BE2C (cell line): ENCODE results near the gene CDK12.

Source experiments
- DNase-seq: peaks from one replicate; pipeline ENCODE4 v3.0.0-alpha.2; 2020
- H3K27me3 ChIP-seq: fragments of 250-450 bp; sonication (Bioruptor Pico); 2 replicates; pipeline ENCODE4 v1.5.1; 2020; ENCODE audit warnings: mild to moderate bottlenecking
- H3K36me3 ChIP-seq: fragments of 250-450 bp; sonication (Bioruptor Pico); 2 replicates; pipeline ENCODE4 v1.5.1; 2020; ENCODE audit warnings: mild to moderate bottlenecking
- H3K4me1 ChIP-seq: fragments of 250-450 bp; sonication (Bioruptor Pico); 2 replicates; pipeline ENCODE4 v1.5.1; 2020
- H3K4me3 ChIP-seq: 2 replicates; pipeline ENCODE4 v1.5.1; 2011; ENCODE audit warnings: low read depth, low read length
- H3K9me3 ChIP-seq: fragments of 250-450 bp; sonication (Bioruptor Pico); 2 replicates; pipeline ENCODE4 v1.5.1; 2020
- TF ChIP-seq, protein P1 (sequence below): IDR thresholded peaks from 2 replicates; pipeline ENCODE4 v1.5.1; 2012; ENCODE audit warnings: mild to moderate bottlenecking, low read depth, low read length

CDK12 gene

DNA sequence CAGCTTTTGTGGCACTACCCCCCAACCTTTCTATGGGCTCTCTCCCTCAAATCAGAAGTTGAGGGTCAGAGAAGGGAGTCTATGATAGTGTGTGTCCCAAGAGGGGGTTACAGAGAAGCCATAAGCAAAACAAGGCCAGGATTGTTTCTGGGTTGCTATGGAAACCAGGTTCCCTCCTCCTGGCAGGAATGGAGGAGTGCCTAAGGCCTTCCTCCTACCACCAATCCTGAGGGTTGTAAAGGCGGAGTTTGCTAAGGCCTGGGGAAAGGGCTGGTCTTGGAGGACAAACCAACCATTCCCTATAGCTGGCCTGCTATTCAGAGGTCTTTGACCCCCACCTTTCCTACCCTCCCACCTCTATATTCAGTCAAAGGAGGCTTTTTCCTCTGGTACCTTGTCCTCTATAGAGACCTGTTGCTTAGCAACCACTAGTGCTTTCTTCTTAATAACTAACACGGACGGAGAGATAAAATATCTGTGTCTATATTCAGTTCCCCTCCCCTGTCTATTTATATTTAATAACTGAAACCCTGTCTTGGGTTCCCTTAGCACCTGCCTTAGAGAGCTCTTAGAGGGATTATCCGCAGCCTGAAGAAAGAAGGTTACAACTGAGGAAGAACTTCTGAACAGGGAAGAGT is 103.0 kb downstream of the CDK12 start:
- DNase-seq = peak; percentile 21
- H3K27me3 ChIP-seq = no peaks in the 10 kb centered on the region
- no peak overlapping the region for H3K4me3 ChIP-seq
- H3K36me3 ChIP-seq = no peaks in the 10 kb centered on the region
- H3K9me3 ChIP-seq = no peaks in the 10 kb centered on the region
- TF ChIP-seq, protein P1, sequence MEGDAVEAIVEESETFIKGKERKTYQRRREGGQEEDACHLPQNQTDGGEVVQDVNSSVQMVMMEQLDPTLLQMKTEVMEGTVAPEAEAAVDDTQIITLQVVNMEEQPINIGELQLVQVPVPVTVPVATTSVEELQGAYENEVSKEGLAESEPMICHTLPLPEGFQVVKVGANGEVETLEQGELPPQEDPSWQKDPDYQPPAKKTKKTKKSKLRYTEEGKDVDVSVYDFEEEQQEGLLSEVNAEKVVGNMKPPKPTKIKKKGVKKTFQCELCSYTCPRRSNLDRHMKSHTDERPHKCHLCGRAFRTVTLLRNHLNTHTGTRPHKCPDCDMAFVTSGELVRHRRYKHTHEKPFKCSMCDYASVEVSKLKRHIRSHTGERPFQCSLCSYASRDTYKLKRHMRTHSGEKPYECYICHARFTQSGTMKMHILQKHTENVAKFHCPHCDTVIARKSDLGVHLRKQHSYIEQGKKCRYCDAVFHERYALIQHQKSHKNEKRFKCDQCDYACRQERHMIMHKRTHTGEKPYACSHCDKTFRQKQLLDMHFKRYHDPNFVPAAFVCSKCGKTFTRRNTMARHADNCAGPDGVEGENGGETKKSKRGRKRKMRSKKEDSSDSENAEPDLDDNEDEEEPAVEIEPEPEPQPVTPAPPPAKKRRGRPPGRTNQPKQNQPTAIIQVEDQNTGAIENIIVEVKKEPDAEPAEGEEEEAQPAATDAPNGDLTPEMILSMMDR = no peak
- H3K4me1 ChIP-seq = peaks cover 9% of the 10 kb centered on the region

DNA sequence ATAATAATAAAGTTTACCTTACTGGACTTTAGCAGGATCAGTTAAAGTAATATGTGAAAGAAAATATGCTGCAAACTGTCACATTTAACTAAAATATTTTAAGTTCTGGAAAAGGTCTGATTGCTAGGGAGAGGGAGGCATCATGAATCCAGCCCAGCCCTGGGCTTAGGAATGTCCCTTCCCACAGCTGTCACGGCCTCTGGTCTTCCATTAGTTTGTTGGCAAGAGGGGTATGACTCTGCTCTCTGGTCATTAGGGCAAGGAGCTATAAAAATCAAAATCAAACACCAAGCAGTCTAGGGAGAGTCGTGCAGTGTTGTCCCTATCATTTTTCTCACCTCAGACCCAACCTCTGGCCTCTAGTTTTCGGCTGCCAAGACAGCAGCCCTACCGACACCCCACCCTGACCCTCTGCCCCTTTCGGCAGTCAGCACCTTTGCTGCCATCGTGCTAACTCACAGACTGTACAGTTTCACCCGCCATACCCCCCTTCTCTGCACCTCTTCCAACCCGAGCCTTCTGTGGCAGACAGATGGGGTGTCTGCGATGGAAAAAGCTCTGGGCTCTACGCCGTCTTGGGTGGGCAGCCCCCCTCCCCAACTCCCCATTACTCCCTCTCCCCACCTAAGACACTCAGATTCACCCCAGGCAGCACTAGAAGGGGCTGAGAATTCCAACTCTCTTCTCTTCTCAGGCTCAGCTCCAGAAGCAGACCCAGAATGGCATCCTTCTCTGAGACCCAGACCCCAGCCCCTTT is 105.0 kb downstream of the CDK12 start:
- no peaks in the 10 kb centered on the region for H3K9me3 ChIP-seq
- no peaks in the 10 kb centered on the region for H3K36me3 ChIP-seq
- TF ChIP-seq, protein P1 = no peak
- no peak overlapping the region for H3K4me3 ChIP-seq
- DNase-seq = no peak
- no peaks in the 10 kb centered on the region for H3K27me3 ChIP-seq
- peaks cover 9% of the 10 kb centered on the region for H3K4me1 ChIP-seq

DNA sequence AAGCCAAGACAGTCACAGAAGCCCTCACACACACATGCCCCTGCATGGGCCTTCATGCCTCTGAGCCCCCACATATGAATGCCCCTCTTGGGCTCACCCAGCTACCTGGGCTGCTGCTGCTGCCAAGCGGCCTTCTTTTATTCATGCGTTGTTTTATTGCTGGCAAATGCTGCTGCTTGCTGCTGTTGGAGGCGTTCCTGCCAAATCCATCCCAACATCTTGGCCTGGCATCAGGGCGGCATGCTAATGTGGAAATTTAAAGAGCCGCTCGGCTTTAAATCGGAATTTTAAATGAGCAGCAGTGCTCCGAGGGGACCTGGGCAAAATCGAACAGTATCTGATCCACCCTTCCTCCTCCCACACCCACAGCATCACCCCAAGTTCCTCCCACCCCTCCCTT is 107.4 kb downstream of the CDK12 start:
- Histone ChIP-seq H3K4me3 (no peak overlapping the region), H3K4me1 (peaks cover 7% of the 10 kb centered on the region), H3K27me3 (no peaks in the 10 kb centered on the region), H3K36me3 (no peaks in the 10 kb centered on the region), H3K9me3 (no peaks in the 10 kb centered on the region)
- no peak for DNase-seq
- TF ChIP-seq, protein P1 = no peak

DNA sequence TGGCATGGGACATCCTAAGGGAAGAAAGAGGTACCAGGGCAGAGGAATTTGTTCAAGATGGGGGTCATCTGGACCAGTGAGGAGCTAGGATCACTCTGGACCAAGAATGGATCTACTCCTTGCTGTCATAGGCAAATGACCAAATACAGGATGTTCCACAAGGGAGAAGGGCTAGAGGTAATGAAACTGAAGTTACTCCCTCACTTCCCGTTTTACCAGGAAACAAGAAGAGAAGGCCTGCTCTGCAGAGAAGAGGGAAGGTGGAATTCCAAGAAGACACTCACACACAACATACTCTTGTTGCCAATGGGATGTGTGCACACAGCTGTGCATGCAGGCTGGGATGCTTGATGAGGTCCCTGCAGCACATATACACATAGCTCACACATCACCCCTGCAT is 107.8 kb downstream of the CDK12 start:
- Histone ChIP-seq H3K4me3 (no peak overlapping the region), H3K36me3 (no peaks in the 10 kb centered on the region), H3K9me3 (no peaks in the 10 kb centered on the region), H3K27me3 (no peaks in the 10 kb centered on the region), H3K4me1 (peaks cover 3% of the 10 kb centered on the region)
- no peak for DNase-seq
- TF ChIP-seq, protein P1 = no peak

DNA sequence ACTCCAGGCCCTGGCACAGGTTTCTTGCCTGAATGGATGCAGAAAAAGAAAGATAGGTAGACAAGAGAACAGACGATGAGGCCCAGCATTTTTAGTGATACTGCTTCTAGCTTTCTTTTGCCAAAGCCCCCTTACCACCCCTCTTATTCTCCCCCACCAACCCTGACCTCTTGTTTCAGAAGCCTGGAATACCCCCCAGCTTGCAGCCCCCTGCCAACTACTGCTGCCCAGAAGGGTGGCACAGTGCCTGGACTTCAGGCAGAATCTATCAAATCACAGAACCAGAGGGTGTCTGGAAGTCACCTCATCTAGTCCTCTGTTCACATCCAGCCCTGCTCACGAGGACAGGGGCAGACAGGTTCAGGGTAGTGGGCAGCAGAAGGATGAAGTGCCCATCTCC is 110.8 kb downstream of the CDK12 start:
- TF ChIP-seq, protein P1 = no peak
- Histone ChIP-seq H3K9me3 (no peaks in the 10 kb centered on the region), H3K4me1 (no peaks in the 10 kb centered on the region), H3K4me3 (no peak overlapping the region), H3K27me3 (no peaks in the 10 kb centered on the region), H3K36me3 (no peaks in the 10 kb centered on the region)
- DNase-seq = no peak

DNA sequence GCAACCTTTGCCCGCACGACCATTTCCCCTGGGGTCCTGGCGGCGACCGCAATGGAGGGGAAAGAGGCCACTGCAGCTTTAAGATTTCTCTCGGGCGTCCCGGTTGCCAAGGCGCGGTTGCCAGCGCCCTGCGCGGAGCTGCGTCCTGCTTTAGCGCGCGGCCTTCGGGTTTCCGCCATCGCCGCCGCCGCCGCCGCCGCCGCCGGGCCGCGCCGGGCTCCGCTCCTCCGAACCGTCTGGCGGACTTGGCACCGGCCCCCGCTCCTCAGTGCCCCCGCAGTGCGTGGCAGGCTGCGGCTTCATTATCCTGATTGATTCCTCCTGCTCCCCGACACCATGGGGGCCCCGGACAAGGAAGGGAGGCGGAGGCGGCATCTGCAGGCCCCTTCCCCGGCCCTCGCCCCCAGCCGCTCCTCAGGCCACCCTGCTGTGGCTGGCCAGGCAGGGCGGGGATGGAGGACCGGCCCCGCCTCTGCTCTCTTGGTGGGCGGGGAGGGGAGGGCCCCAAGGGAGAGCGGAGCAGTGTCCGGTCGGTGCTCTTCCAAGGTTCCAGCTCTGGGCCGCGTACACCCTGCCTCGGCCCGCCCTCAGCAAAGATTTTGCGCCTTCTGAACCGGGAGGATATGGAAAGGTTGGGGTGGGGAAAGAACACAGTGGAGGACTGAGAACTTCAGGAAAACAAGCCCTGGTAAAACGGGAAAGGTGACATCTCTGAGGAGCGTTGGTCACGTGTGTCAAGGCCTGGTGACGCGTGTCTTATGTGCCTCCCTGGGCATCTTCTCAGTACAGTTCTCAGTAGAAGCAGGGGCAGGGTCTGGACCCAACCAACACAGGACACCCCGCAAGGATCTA is 112.4 kb downstream of the CDK12 start:
- H3K27me3 ChIP-seq = no peaks in the 10 kb centered on the region
- H3K4me3 ChIP-seq = peak overlapping the region; percentile 67
- no peaks in the 10 kb centered on the region for H3K4me1 ChIP-seq
- DNase-seq = peak; percentile 79
- H3K36me3 ChIP-seq = no peaks in the 10 kb centered on the region
- H3K9me3 ChIP-seq = no peaks in the 10 kb centered on the region
- TF ChIP-seq, protein P1 = no peak
